Gastroesophageal sphincter (tissue), 4 donors: ENCODE data around the gene ZBTB11. TPM values are rescaled to one million over a fixed set of nuclear protein-coding genes. Genes with fewer than 3 reads are reported as not detected.

Source experiments
- ATAC-seq: fragments of 150-250 bp; one replicate; pipeline ENCODE4 v1.9.1; 2016; ENCODE audit warnings: mild to moderate bottlenecking, moderate library complexity
- H3K27ac ChIP-seq, 4 donors: fragments of 200-600 bp; sonication (generic) in 3 of 4; 1 replicate in 3 of 4; 2 replicates in 1 of 4; pipeline ENCODE4 v1.5.1; 2016 to 2019
- H3K27me3 ChIP-seq: fragments of 200-600 bp; sonication (generic); one replicate; pipeline ENCODE4 v1.5.1; 2019
- H3K36me3 ChIP-seq, 2 donors: fragments of 200-600 bp; sonication (generic); one replicate each; pipeline ENCODE4 v1.5.1; 2019; ENCODE audit warnings: control low read depth in 1 of 2
- H3K4me1 ChIP-seq, 3 donors: fragments of 200-600 bp; sonication (generic); 1 replicate in 2 of 3; 2 replicates in 1 of 3; pipeline ENCODE4 v1.5.1; 2016 to 2019; ENCODE audit warnings: control low read depth in 2 of 3
- H3K4me3 ChIP-seq, 2 donors: fragments of 200-600 bp; sonication (generic); one replicate each; pipeline ENCODE4 v1.5.1; 2019; ENCODE audit warnings: mild to moderate bottlenecking in 1 of 2, moderate library complexity in 1 of 2
- H3K9me3 ChIP-seq, 3 donors: fragments of 200-600 bp; sonication (generic); one replicate each; pipeline ENCODE4 v1.5.1; 2017 to 2019; ENCODE audit warnings: control low read depth in 2 of 3
- CTCF ChIP-seq, 4 experiments: fragments of 200-600 bp in 2 of 4; fragments of 450-650 bp in 2 of 4; sonication (generic) in 1 of 4; IDR thresholded peaks; one replicate each; pipeline ENCODE4 v1.5.1; 2017 to 2019; ENCODE audit warnings: antibody characterized with exemption in 4 of 4, mild to moderate bottlenecking in 2 of 4, moderate library complexity in 2 of 4
- EP300 ChIP-seq: sonication (generic); formaldehyde crosslinking; IDR thresholded peaks from one replicate; pipeline ENCODE4 v1.6.1; 2017; ENCODE audit warnings: antibody characterized with exemption, mild to moderate bottlenecking
- POLR2A ChIP-seq, 2 donors: fragments of 450-650 bp; IDR thresholded peaks; one replicate each; pipeline ENCODE4 v1.6.1; 2017; ENCODE audit warnings: antibody characterized with exemption in 2 of 2, mild to moderate bottlenecking in 2 of 2, moderate library complexity in 1 of 2
- POLR2AphosphoS5 ChIP-seq: sonication (generic); formaldehyde crosslinking; IDR thresholded peaks from one replicate; pipeline ENCODE4 v1.6.1; 2017; ENCODE audit warnings: antibody characterized with exemption
- WGBS, 2 donors: methylation state at CpG; one replicate each; pipeline ENCODE4 v1.1.5; 2018; ENCODE audit warnings: low coverage in 1 of 2; 5-methylcytosine and 5-hydroxymethylcytosine counted together
- total RNA-seq, 4 donors: library from RNA; depleted of rRNA; stranded (reverse); fragments of >200 nt; gene quantifications; one replicate each; pipeline ENCODE4 v1.1.0, GENCODE V29; 2016

Gene ZBTB11
- total RNA-seq, result 10 to 100 TPM; 17.1 to 32.7 (median 23.6) TPM

GRCh38 chr3:101676765-101677435, at the start of gene ZBTB11:
ZBTB11 (minus strand) TSS chr3:101677132; CDS start chr3:101676914, 218 bp downstream.
- ATAC-seq, result peak; percentile 95
- TF ChIP-seq EP300 (no peak), POLR2A (IDR thresholded peaks at IDR 0.05) (peak; percentile 75 to 81), POLR2AphosphoS5 (peak; percentile 97), CTCF (IDR thresholded peaks at IDR 0.05) (peak; percentile 33 to 64 (median 59))
- Histone ChIP-seq H3K4me3 (peak within 1 kb of the TSS; percentile 84 to 100), H3K27me3 (no peaks in the 10 kb centered on the region), H3K9me3 (no peaks in the 10 kb centered on the region), H3K36me3 (peaks cover 0 to 26% of the 10 kb centered on the region in 2 donors), H3K4me1 (peaks cover 3 to 49% (median 9%) of the 10 kb centered on the region in 3 donors), H3K27ac (peak within 1 kb of the TSS; percentile 92 to 100 (median 97))
- WGBS, 2 donors, result 1% methylated on average over 14 of the region's 57 CpGs; no CpG with 5 or more reads in 1 of the 2 donors

- H3K36me3 ChIP-seq, result peaks cover 0 to 30% of the 10 kb centered on the region in 2 donors
- H3K4me1 ChIP-seq, result peaks cover 0 to 22% (median 0%) of the 10 kb centered on the region in 3 donors
- H3K4me3 ChIP-seq, result peak overlapping the region; percentile 78 to 80
- TF ChIP-seq POLR2AphosphoS5 (no peak), EP300 (no peak), POLR2A (IDR thresholded peaks at IDR 0.05) (no peak), CTCF (IDR thresholded peaks at IDR 0.05) (no peak)
- no peak for ATAC-seq
- H3K27ac ChIP-seq, result no peak overlapping the region
- no peaks in the 10 kb centered on the region for H3K9me3 ChIP-seq
- 13 to 38% methylated on average over 3 of the region's 3 CpGs for WGBS, 2 donors
- H3K27me3 ChIP-seq, result no peaks in the 10 kb centered on the region
Measured at GRCh38 chr3:101725890-101726275, 49.0 kb upstream of the ZBTB11 start.

- Histone ChIP-seq H3K27me3 (no peaks in the 10 kb centered on the region), H3K9me3 (no peaks in the 10 kb centered on the region), H3K27ac (peak overlapping the region; percentile 26 to 86 (median 83)), H3K36me3 (peaks cover 0 to 27% of the 10 kb centered on the region in 2 donors), H3K4me1 (peaks cover 0 to 22% (median 0%) of the 10 kb centered on the region in 3 donors), H3K4me3 (peak overlapping the region; percentile 78 to 80)
- TF ChIP-seq POLR2A (IDR thresholded peaks at IDR 0.05), result no peak
- no peak for TF ChIP-seq EP300
- no peak for TF ChIP-seq POLR2AphosphoS5
- no peak for TF ChIP-seq CTCF (IDR thresholded peaks at IDR 0.05)
- 0 to 1% methylated on average over 6 to 12 of the region's 21 CpGs for WGBS, 2 donors
- no peak for ATAC-seq
Measured at GRCh38 chr3:101725194-101725889, 48.4 kb upstream of the ZBTB11 start.

GRCh38 chr3:101724329-101725193, 47.6 kb upstream of the ZBTB11 start, which contains the start of gene CEP97:
CEP97 (plus strand) TSS chr3:101724614; CDS start chr3:101724677, 63 bp downstream.
- Histone ChIP-seq H3K4me3 (peak within 1 kb of the TSS; percentile 78 to 80), H3K27me3 (no peaks in the 10 kb centered on the region), H3K9me3 (no peaks in the 10 kb centered on the region), H3K36me3 (peaks cover 0 to 20% of the 10 kb centered on the region in 2 donors), H3K27ac (peak within 1 kb of the TSS; percentile 26 to 86 (median 83)), H3K4me1 (peaks cover 0 to 22% (median 0%) of the 10 kb centered on the region in 3 donors)
- WGBS, 2 donors, result 0% methylated on average over 7 to 8 of the region's 49 CpGs
- ATAC-seq, result peak; percentile 99
- TF ChIP-seq CTCF (IDR thresholded peaks at IDR 0.05) (peak in 1 of 4 experiments; percentile 9), POLR2AphosphoS5 (peak; percentile 34), POLR2A (IDR thresholded peaks at IDR 0.05) (no peak)
